HG03521 (cell line): ENCODE data around the gene ECPAS.
"Not testable (repeated sequence)": the region's sequence is repeated elsewhere in the genome, so short reads cannot be mapped to it uniquely, and the experiment has no call there.

Experiments used
- ATAC-seq: cut with Tn5 transposase; IDR thresholded peaks from one replicate; pipeline ENCODE4 v1.9.1; 2021; ENCODE audit warnings: mild to moderate bottlenecking, moderate library complexity; ENCODE audit not compliant: unreplicated experiment

ECPAS gene

DNA sequence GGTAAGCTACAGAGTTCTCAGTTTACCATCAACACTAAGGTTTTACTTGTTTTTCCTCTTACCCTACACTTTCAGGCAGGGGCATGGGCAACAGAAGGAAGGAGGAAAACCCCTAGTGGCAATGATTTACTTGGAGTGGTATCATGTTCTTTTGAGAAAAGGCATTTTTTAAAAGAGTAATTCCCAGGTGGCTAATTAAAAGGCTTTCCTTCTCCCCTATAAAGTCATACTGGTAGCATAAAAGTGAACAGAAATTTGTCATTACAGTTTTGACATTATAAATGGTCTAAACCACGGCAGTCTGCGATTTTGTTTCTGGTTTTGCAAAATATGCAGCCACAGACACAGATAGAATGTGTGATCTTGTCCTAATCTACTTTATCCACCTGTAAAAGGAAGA lies 123.3 kb downstream of the ECPAS start:
- no peak for ATAC-seq

DNA sequence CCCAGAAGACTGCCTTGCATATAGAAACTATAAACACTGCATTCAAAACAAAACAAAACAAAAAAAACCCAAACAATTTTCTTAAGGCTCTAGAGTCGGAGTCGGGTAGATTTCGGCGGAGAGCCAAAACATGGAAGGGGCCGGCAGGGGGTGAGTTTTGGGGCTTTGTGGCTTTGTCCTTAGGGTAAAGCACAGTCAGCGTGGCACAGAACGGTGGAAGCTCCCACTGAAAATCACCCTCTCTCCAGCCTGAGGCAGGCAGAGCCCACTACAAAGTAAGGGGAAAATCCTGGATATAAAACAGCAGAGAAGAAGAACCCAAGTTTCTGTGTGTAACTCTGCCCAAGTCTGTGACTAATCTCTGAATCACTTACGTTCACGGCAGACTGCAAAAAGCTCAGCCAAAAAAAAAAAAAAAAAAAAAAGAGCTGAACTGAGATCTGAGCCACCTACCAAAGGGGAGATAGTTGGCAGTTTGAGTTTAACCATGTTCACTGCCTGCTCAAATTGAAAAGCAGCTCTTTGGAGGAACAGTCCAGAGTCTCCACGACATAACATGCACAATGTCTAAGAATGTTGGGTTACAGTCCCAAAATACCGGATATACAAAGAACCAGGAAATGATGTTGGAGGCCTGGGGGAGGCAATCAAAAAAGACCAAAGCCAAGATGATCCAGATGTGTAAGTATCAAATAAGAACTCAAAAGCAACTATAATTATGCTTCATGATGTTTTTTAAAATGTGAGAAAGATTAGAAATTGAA lies 127.5 kb downstream of the ECPAS start:
- ATAC-seq = no peak

DNA sequence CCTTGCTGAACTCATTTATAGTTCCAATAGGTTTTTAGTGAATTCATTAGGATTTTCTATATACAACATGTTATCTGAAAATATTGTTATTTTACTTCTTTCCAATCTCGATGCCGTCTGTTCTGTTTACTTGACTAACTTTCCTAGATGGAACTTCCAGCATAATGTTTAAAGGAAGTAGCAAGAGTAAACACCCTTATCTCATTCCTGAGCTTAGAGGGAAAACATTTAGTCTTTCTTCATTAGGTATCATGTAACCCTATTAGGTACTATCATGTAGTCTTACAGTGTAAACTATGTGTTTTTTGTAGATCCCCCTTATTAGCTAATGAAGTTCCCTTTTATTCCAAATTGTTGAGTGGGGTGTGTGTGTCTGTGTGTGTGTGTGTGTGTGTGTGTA lies 131.6 kb downstream of the ECPAS start:
- no peak for ATAC-seq

DNA sequence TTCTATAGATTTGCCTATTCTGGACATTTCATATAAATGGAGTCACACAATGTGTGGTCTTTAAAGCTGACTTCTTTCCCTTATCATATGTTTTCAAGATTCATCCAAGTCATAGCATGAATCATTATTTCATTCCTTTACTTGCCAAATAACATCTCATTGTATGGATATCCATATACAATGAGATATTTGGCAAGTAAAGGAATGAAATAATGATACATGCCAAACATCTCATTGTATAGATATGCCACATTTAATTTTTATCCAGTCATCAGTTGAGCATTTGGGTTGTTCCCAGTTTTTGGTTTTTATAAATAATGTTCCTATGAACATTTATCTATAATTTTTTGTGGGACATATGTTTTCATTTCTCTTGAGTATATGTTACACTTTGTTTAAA lies 133.6 kb downstream of the ECPAS start:
- no peak for ATAC-seq

DNA sequence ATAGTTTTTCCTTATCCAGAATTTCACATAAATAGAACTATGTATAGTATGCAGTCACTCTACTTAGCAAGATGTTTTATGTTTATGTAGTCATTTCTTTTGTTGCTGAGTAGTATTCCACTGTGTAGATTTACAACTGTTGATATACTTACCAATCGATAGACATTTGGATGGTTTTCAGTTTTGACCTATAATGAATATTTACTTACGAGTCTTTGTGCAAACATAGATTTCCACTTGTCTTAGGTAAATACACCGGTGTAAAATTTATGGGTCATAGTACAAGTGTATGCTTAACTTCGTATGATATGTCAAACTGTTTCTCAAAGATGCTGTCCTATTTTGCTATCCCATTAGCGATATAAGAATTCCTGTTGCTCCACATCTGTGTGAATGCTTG lies 134.4 kb downstream of the ECPAS start:
- no peak for ATAC-seq

DNA sequence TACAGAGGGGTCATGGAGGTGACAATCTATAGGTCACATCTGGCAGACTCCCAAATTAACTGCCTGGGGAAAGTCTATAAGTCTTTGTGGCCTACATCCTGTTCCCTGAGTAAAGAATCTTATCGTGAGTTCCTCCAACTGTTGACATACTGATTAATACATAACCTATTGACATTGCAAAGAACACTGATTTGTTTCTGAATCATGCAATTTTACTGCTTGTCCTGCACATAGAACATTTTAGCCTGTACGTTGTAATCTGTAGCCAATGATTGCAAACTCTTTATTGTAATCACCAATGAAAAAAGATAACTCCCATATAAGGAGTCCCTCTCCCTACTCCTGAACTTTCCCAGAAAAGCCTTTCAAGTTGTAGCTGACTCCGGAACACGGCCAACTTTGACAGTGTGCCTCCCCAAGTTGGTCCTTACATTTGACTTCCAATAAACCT lies 135.3 kb downstream of the ECPAS start:
- no peak for ATAC-seq

DNA sequence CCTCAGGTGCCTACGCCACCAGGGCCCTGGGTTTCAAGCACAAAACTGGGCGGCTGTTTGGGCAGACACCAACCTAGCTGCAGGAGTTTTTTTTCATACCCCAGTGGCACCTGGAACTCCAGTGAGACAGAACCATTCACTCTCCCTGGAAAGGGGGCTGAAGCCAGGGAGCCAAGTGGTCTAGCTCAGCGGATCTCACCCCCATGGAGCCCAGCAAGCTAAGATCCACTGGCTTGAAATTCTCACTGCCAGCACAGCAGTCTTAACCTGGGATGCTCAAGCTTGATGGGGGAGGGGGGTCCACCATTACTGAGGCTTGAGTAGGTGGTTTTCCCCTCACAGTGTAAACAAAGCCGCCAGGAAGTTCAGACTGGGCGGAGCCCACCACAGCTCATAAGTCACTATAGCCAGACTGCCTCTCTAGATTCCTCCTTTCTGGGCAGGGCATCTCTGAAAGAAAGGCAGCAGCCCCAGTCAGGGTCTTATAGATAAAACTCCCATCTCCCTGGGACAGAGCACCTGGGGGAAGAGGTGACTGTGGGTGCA lies 149.8 kb downstream of the ECPAS start:
- not testable (repeated sequence) for ATAC-seq

DNA sequence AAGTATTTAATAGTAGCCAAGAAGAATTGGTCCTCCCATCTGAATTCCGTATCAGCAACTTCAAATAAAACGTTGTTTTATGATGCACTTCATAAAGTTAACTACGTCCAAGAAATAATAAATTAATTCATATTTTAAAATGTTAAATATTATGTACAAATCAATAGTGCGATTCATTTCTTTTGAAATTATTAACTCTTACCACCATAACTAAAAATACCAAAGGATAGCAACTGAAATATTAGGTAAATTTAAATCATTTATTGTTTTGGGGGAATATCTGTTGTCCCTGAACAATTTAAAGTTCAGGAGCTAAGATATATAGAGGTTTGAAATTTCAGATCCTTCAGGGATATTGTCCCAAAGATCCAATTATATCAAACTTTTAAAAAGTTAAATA lies 154.1 kb downstream of the ECPAS start, which contains the start of gene OR2K2:
Gene OR2K2 (minus strand): TSS at position 101 of the 400 bp plus-strand sequence. CDS start 1,791 bp downstream, outside the sequence.
- no peak for ATAC-seq

DNA sequence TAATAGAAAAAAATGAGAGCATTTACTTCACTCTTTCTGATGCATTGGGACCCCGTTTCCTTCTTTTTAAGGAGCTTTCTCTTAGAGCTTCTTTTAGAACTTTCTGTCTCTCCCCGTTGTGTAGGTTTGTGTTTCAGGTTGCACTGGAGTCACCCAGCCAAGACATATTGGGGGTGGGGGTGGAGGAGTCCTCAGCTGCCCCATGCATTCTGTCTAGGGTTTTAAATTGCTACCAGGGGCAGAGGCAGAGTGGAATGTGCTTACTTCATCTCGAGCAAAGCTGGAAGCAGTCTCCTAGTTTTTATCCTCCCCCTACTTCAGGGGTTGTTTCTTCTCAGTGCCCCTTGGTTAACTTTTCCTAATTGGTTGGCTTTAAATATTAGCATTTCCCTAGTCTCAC lies 163.6 kb downstream of the ECPAS start:
- ATAC-seq = no peak

DNA sequence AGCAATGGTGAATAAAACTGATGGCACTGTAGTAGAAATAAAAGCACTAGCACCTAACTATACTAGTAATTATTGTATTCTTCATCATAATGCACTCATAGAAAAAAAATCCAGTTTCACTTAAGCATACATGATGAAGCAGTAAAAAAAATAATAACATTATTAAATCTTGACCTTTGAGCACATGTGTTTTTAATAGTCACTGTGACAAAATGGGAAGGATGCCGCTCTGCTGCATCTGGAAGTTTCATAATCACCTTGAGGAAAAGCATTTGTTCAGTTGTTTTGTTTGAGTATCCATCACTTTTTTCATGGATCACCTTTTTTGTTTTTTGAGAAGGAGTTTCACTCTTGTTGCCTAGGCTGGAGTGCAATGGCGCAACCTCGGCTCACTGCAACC lies 167.4 kb downstream of the ECPAS start:
- no peak for ATAC-seq
